Karpas-422 (cell line): ENCODE measurements around the gene HECW1. TPM values are rescaled to one million over a fixed set of nuclear protein-coding genes. Genes with fewer than 3 reads are reported as not detected.
"Not testable (repeated sequence)": the region's sequence is repeated elsewhere in the genome, so short reads cannot be mapped to it uniquely, and the experiment has no call there.

Experiments
- DNase-seq: peaks from one replicate; pipeline ENCODE4 v3.0.0-alpha.2; 2015
- H2AFZ ChIP-seq: fragments of 200-600 bp; sonication (generic); 2 replicates; pipeline ENCODE4 v1.6.1; 2014; ENCODE audit warnings: antibody characterized with exemption, low read length, mixed read lengths
- H3K27ac ChIP-seq: fragments of 200-600 bp; sonication (generic); 2 replicates; pipeline ENCODE4 v1.5.1; 2014; ENCODE audit warnings: mild to moderate bottlenecking, low read length, moderate library complexity
- H3K27me3 ChIP-seq: fragments of 200-600 bp; sonication (generic); 2 replicates; pipeline ENCODE4 v1.6.1; 2014; ENCODE audit warnings: low read length, mixed read lengths
- H3K36me3 ChIP-seq: fragments of 200-600 bp; sonication (generic); 2 replicates; pipeline ENCODE4 v1.6.1; 2014; ENCODE audit warnings: low read length, mixed read lengths; ENCODE audit not compliant: insufficient read depth
- H3K4me1 ChIP-seq: fragments of 200-600 bp; sonication (generic); 2 replicates; pipeline ENCODE4 v1.6.1; 2014; ENCODE audit warnings: mild to moderate bottlenecking, low read length, mixed read lengths
- H3K4me2 ChIP-seq: fragments of 200-600 bp; sonication (generic); 2 replicates; pipeline ENCODE4 v1.6.1; 2014; ENCODE audit warnings: low read length, low read depth, mild to moderate bottlenecking; ENCODE audit not compliant: poor library complexity, severe bottlenecking
- H3K4me3 ChIP-seq: fragments of 200-600 bp; sonication (generic); 2 replicates; pipeline ENCODE4 v1.5.1; 2014; ENCODE audit warnings: mild to moderate bottlenecking, antibody characterized with exemption, low read length, mixed read lengths
- H3K79me2 ChIP-seq: fragments of 200-600 bp; sonication (generic); 2 replicates; pipeline ENCODE4 v1.6.1; 2014; ENCODE audit warnings: mild to moderate bottlenecking, low read length, mixed read lengths
- H3K9ac ChIP-seq: fragments of 200-600 bp; sonication (generic); 2 replicates; pipeline ENCODE4 v1.6.0; 2014; ENCODE audit warnings: low read length
- H3K9me2 ChIP-seq: fragments of 200-600 bp; sonication (generic), shearing (Covaris generic); replicated peaks from 2 replicates; pipeline ENCODE4 v1.6.0; 2014; ENCODE audit warnings: mild to moderate bottlenecking, low read length, moderate library complexity; ENCODE audit not compliant: insufficient read depth
- H3K9me3 ChIP-seq: fragments of 300-700, 200-600 bp; sonication (generic); 2 replicates; pipeline ENCODE4 v1.6.1; 2014; ENCODE audit warnings: low read length, mixed read lengths
- H4K20me1 ChIP-seq: fragments of 200-600 bp; sonication (generic); 2 replicates; pipeline ENCODE4 v1.6.1; 2014; ENCODE audit warnings: mild to moderate bottlenecking, antibody characterized with exemption, low read length, low read depth; ENCODE audit not compliant: insufficient read depth
- total RNA-seq: library from RNA; depleted of rRNA; stranded (reverse); fragments of >200 nt; shearing (Covaris generic); gene quantifications from 2 replicates; pipeline ENCODE4 v1.2.3, GENCODE V29; 2014; ENCODE audit warnings: low replicate concordance

The HECW1 gene
- total RNA-seq, 1 experiment from 2014 or later, result not detected

DNA sequence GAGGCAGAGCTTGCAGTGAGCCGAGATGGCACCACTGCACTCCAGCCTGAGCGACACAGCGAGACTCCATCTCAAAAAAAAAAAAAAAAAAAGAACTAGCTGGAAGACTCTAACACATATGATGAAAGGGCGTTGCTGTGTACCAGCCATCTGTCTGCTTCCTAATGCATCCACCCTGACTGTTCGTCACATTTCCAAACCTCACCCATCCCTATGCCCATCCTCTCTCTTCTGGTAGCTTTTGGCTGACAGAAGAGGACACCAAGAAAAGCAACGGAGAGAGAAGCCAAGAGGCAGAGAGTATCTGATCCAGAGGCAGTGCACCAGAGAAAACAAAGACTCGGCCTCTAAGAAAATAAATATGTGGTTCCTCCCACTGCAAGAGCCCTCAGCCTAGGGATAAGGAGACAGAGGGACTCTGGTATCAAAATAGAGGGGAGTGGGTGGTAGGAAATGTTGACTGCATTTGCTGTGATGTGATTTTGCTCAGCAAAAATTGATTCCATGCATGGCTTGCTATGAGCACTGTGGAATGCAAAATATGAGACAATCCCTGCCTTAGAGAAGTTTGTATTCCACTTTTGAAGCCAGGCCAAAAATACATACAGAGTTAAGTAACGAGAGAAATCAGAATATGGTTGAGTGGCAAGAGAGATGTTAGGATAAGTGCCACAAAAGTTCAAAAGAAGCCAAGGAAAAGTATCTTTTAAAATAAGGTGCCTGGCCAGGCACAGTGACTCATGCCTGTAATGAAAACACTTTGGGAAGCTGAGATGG is 369.6 kb downstream of the HECW1 start:
- Histone ChIP-seq H3K4me2 (no peak overlapping the region), H3K27ac (no peak overlapping the region), H3K9me3 (no peaks in the 10 kb centered on the region), H4K20me1 (no peaks in the 10 kb centered on the region), H3K36me3 (no peaks in the 10 kb centered on the region), H3K9ac (no peak overlapping the region), H3K9me2 (no peaks in the 10 kb centered on the region), H3K79me2 (no peaks in the 10 kb centered on the region), H3K4me3 (no peak overlapping the region), H3K4me1 (no peaks in the 10 kb centered on the region), H3K27me3 (no peaks in the 10 kb centered on the region), H2AFZ (no peak overlapping the region)
- DNase-seq, result no peak

GRCh38 chr7:43482679-43483252 is 370.3 kb downstream of the HECW1 start:
- Histone ChIP-seq H3K9me3 (no peaks in the 10 kb centered on the region), H2AFZ (no peak overlapping the region), H3K9me2 (no peaks in the 10 kb centered on the region), H3K4me3 (no peak overlapping the region), H3K4me1 (no peaks in the 10 kb centered on the region), H3K36me3 (no peaks in the 10 kb centered on the region), H3K27me3 (no peaks in the 10 kb centered on the region), H3K9ac (no peak overlapping the region), H3K27ac (no peak overlapping the region), H3K79me2 (no peaks in the 10 kb centered on the region), H3K4me2 (no peak overlapping the region), H4K20me1 (no peaks in the 10 kb centered on the region)
- no peak for DNase-seq

DNA sequence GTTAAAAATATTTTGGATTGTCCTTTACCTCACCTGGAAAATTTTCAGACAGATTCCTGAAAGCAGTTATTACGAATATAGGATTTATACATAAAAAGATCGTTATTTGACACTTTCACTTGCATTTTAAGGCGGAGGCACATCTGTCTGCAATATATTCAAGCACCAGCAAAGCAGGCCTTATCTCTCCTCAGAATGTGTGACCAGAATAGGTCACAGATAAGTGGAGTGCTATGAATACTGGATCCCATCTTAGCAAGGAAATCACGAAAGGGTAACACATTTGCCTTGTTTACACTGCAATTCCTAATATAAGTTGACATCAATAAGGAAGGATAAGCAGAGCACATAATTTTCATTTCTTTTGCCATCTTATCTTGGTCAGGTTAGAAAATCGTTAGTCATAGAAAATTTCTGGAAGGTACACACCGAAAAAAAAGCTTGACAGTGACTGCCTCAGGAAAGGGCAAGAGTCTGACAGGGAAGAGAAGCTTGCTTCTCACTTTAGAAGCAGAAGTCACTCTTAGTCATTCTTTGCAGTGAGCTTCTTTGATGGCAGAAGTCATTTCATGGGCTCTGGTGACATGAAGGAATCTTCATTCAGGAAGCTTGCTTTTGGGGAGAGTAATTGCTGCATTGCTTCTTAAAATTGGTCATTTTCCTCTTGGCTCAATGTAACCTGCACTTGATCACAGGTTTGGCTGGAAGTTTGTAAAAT is 372.4 kb downstream of the HECW1 start:
- Histone ChIP-seq H3K4me1 (no peaks in the 10 kb centered on the region), H3K79me2 (no peaks in the 10 kb centered on the region), H3K9me2 (no peaks in the 10 kb centered on the region), H3K4me2 (no peak overlapping the region), H3K9me3 (no peaks in the 10 kb centered on the region), H3K27ac (no peak overlapping the region), H3K9ac (no peak overlapping the region), H3K27me3 (no peaks in the 10 kb centered on the region), H3K36me3 (no peaks in the 10 kb centered on the region), H4K20me1 (no peaks in the 10 kb centered on the region), H3K4me3 (no peak overlapping the region), H2AFZ (no peak overlapping the region)
- no peak for DNase-seq

DNA sequence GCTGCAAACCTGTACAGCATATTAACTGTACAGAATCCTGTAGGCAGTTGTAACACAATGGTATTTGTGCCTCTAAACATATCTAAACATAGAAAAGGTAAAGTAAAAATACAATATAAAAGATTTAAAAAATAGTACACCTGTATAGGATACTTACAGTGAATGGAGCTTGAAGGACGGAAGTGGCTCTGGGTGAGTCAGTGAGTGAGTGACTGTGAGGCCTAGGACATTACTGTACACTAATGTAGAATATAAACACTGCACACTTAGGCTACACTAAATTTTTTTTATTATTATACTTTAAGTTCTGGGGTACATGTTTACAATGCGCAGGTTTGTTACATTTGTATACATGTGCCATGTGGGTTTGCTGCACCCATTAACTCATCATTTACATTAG is 373.1 kb downstream of the HECW1 start:
- H2AFZ ChIP-seq, result no peak overlapping the region
- H3K9me2 ChIP-seq, result no peaks in the 10 kb centered on the region
- H3K79me2 ChIP-seq, result no peaks in the 10 kb centered on the region
- H3K4me3 ChIP-seq, result no peak overlapping the region
- no peak for DNase-seq
- H4K20me1 ChIP-seq, result no peaks in the 10 kb centered on the region
- H3K27ac ChIP-seq, result no peak overlapping the region
- H3K9ac ChIP-seq, result no peak overlapping the region
- no peak overlapping the region for H3K4me2 ChIP-seq
- no peaks in the 10 kb centered on the region for H3K27me3 ChIP-seq
- H3K4me1 ChIP-seq, result no peaks in the 10 kb centered on the region
- H3K9me3 ChIP-seq, result no peaks in the 10 kb centered on the region
- no peaks in the 10 kb centered on the region for H3K36me3 ChIP-seq

DNA sequence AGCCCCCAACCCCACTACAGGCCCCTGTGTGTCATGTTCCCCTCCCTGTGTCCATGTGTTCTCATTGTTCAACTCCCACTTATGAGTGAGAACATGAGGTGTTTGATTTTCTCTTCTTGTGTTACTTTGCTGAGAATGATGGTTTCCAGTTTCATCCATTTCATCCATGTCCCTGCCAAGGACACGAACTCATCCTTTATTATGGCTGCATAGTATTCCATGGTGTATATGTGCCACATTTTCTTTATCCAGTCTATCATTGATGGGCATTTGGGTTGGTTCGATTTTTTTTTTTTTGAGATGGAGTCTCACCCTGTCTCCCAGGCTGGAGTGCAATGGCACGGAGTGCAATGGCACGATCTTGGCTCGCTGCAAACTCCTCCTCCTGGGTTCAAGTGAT is 373.6 kb downstream of the HECW1 start:
- not testable (repeated sequence) for H4K20me1 ChIP-seq, H3K9me2 ChIP-seq, H3K79me2 ChIP-seq, H3K36me3 ChIP-seq, H3K4me1 ChIP-seq, H2AFZ ChIP-seq, H3K27ac ChIP-seq, H3K9ac ChIP-seq, H3K9me3 ChIP-seq, DNase-seq, H3K4me2 ChIP-seq, H3K4me3 ChIP-seq, H3K27me3 ChIP-seq

GRCh38 chr7:43486634-43487033 is 374.2 kb downstream of the HECW1 start:
- H3K9me2 ChIP-seq, result no peaks in the 10 kb centered on the region
- H4K20me1 ChIP-seq, result no peaks in the 10 kb centered on the region
- H3K27ac ChIP-seq, result no peak overlapping the region
- no peak for DNase-seq
- no peaks in the 10 kb centered on the region for H3K36me3 ChIP-seq
- H3K4me3 ChIP-seq, result no peak overlapping the region
- no peak overlapping the region for H2AFZ ChIP-seq
- H3K4me2 ChIP-seq, result no peak overlapping the region
- H3K9me3 ChIP-seq, result no peaks in the 10 kb centered on the region
- H3K27me3 ChIP-seq, result no peaks in the 10 kb centered on the region
- no peaks in the 10 kb centered on the region for H3K4me1 ChIP-seq
- no peak overlapping the region for H3K9ac ChIP-seq
- no peaks in the 10 kb centered on the region for H3K79me2 ChIP-seq

DNA sequence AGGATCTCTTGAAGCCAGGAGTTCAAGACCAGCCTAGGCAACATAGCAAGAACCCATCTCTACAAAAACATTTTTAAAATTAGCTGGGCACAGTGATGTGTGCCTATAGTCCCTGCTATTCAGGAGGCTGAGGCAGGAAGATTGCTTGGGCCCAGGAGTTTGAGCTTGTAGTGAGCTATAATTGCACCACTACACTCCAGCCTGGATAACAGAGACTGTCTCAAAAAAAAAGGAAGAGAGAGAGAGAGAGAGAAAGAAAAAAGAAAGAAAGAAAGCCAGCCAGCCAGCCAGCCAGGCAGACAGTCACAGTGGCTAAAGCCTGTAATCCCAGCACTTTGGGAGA is 375.3 kb downstream of the HECW1 start:
- Histone ChIP-seq H3K9ac (no peak overlapping the region), H3K9me3 (no peaks in the 10 kb centered on the region), H3K27me3 (no peaks in the 10 kb centered on the region), H2AFZ (no peak overlapping the region), H3K79me2 (no peaks in the 10 kb centered on the region), H3K4me1 (no peaks in the 10 kb centered on the region), H3K36me3 (no peaks in the 10 kb centered on the region), H4K20me1 (no peaks in the 10 kb centered on the region), H3K27ac (no peak overlapping the region), H3K4me3 (no peak overlapping the region), H3K4me2 (no peak overlapping the region), H3K9me2 (no peaks in the 10 kb centered on the region)
- DNase-seq, result no peak

GRCh38 chr7:43489257-43489656 is 376.8 kb downstream of the HECW1 start:
- Histone ChIP-seq H2AFZ (no peak overlapping the region), H3K9me2 (no peaks in the 10 kb centered on the region), H3K36me3 (no peaks in the 10 kb centered on the region), H3K9me3 (no peaks in the 10 kb centered on the region), H4K20me1 (no peaks in the 10 kb centered on the region), H3K9ac (no peak overlapping the region), H3K4me1 (no peaks in the 10 kb centered on the region), H3K27me3 (no peaks in the 10 kb centered on the region), H3K79me2 (no peaks in the 10 kb centered on the region), H3K27ac (no peak overlapping the region), H3K4me2 (no peak overlapping the region), H3K4me3 (no peak overlapping the region)
- DNase-seq, result no peak
